Tibial artery (tissue), 4 donors: ENCODE data around the gene PIP5K1B.
"Not testable (repeated sequence)": the region's sequence is repeated elsewhere in the genome, so short reads cannot be mapped to it uniquely, and the experiment has no call there.

Experiments
- DNase-seq, 2 donors: peaks; one replicate each; pipeline ENCODE4 v3.0.0-alpha.2; 2019
- H3K27ac ChIP-seq, 2 donors: fragments of 200-600 bp; sonication (generic) in 1 of 2; 1 replicate in 1 of 2; 2 replicates in 1 of 2; pipeline ENCODE4 v1.5.1; 2018 to 2019; ENCODE audit warnings: mild to moderate bottlenecking in 1 of 2
- H3K27me3 ChIP-seq, 2 donors: fragments of 200-600 bp; sonication (generic) in 1 of 2; one replicate each; pipeline versions ENCODE4 v1.5.1 to v1.6.0; 2016 to 2019
- H3K36me3 ChIP-seq, 3 donors: fragments of 200-600 bp; sonication (generic) in 2 of 3; one replicate each; pipeline ENCODE4 v1.5.1; 2016 to 2019; ENCODE audit warnings: mild to moderate bottlenecking in 2 of 3
- H3K4me1 ChIP-seq, 4 donors: fragments of 200-600 bp; sonication (generic) in 2 of 4; 1 replicate in 3 of 4; 2 replicates in 1 of 4; pipeline ENCODE4 v1.5.1; 2016 to 2019
- H3K4me3 ChIP-seq, 2 donors: fragments of 200-600 bp; sonication (generic) in 1 of 2; 1 replicate in 1 of 2; 2 replicates in 1 of 2; pipeline ENCODE4 v1.5.1; 2018 to 2019; ENCODE audit warnings: mild to moderate bottlenecking in 2 of 2
- H3K9me3 ChIP-seq, 3 donors: fragments of 200-600 bp; sonication (generic) in 1 of 3; one replicate each; pipeline ENCODE4 v1.5.1; 2016 to 2019
- CTCF ChIP-seq, 2 experiments: fragments of 200-600 bp in 1 of 2; fragments of 450-650 bp in 1 of 2; IDR thresholded peaks; one replicate each; pipeline ENCODE4 v1.5.1; 2017 to 2019; ENCODE audit warnings: antibody characterized with exemption in 2 of 2, mild to moderate bottlenecking in 1 of 2, moderate library complexity in 1 of 2
- intact Hi-C: fragments of 100-400 bp; cut with DNase I; formaldehyde crosslinking; loops from one replicate; pipeline ENCODE4 v1.15.0; 2023; ENCODE audit warnings: low total_unique reads

PIP5K1B gene

GRCh38 chr9:68983008-68983411 is 278.0 kb downstream of the PIP5K1B start:
- no peak overlapping the region for H3K4me3 ChIP-seq
- no peak for TF ChIP-seq CTCF (IDR thresholded peaks at IDR 0.05)
- no peaks in the 10 kb centered on the region for H3K9me3 ChIP-seq
- H3K4me1 ChIP-seq, result peaks cover 0 to 3% (median 0%) of the 10 kb centered on the region in 4 donors
- H3K27ac ChIP-seq, result no peak overlapping the region
- no peak for DNase-seq
- H3K36me3 ChIP-seq, result no peaks in the 10 kb centered on the region
- intact Hi-C loops, result no loop called here
- no peaks in the 10 kb centered on the region for H3K27me3 ChIP-seq

- intact Hi-C loops, result no loop called here
- DNase-seq, result no peak
- no peaks in the 10 kb centered on the region for H3K9me3 ChIP-seq
- H3K4me3 ChIP-seq, result no peak overlapping the region
- H3K4me1 ChIP-seq, result peaks cover 0 to 3% (median 0%) of the 10 kb centered on the region in 4 donors
- no peaks in the 10 kb centered on the region for H3K36me3 ChIP-seq
- no peak overlapping the region for H3K27ac ChIP-seq
- no peaks in the 10 kb centered on the region for H3K27me3 ChIP-seq
- no peak for TF ChIP-seq CTCF (IDR thresholded peaks at IDR 0.05)
Observed at GRCh38 chr9:68983522-68984424, 278.7 kb downstream of the PIP5K1B start.

GRCh38 chr9:68986949-68987348 is 281.9 kb downstream of the PIP5K1B start:
- H3K27ac ChIP-seq, H3K36me3 ChIP-seq, H3K4me1 ChIP-seq, H3K4me3 ChIP-seq, H3K27me3 ChIP-seq, DNase-seq, intact Hi-C loops, H3K9me3 ChIP-seq: not testable (repeated sequence)

- H3K36me3 ChIP-seq, result no peaks in the 10 kb centered on the region
- no peaks in the 10 kb centered on the region for H3K27me3 ChIP-seq
- H3K27ac ChIP-seq, result no peak overlapping the region
- no peak for DNase-seq
- intact Hi-C loops, result no loop called here
- no peaks in the 10 kb centered on the region for H3K9me3 ChIP-seq
- no peak for TF ChIP-seq CTCF (IDR thresholded peaks at IDR 0.05)
- H3K4me3 ChIP-seq, result no peak overlapping the region
- no peaks in the 10 kb centered on the region for H3K4me1 ChIP-seq
Observed at GRCh38 chr9:68991457-68991856, 286.4 kb downstream of the PIP5K1B start.

GRCh38 chr9:68995776-68996175 is 290.7 kb downstream of the PIP5K1B start:
- DNase-seq, result no peak

More at GRCh38 chr9:68995776-68996175, 290.7 kb downstream of the PIP5K1B start:
- H3K4me3 ChIP-seq, result no peak overlapping the region
- no peaks in the 10 kb centered on the region for H3K27me3 ChIP-seq
- peaks cover 0 to 8% (median 0%) of the 10 kb centered on the region in 4 donors for H3K4me1 ChIP-seq
- H3K9me3 ChIP-seq, result no peaks in the 10 kb centered on the region
- TF ChIP-seq CTCF (IDR thresholded peaks at IDR 0.05), result no peak
- intact Hi-C loops, result no loop called here
- H3K36me3 ChIP-seq, result no peaks in the 10 kb centered on the region
- H3K27ac ChIP-seq, result no peak overlapping the region
